ENCODE data around the gene FLT1.

DNA sequence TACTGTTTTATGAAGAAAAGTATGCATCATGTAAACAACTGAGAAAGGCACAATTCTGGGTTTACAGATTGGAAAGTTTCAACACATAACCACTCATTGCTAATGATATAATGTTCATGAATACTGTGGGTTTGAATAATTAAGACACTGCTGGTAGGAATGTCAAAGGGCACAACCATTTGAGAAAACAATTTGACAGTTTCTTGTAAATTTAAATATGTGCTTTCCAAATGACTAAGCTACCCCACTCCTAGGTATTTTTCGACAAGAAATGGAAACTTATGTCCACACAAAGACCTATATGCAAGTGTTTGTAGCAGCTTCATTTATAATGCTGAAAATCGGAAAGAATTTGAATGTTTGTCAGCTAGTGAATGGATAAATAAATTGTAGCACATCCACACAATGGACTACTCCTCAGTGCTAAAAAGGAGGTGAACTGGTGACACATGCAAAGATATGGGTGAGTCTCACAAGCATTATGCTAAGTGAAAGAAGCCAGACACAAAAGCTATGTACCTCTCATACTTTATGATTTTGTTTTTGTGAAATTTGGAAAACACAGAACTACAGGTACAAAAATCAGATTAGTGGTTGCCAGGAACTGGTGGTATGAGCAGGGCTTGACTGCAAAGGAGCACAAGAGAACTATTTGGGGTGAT is 44.8 kb upstream of the FLT1 start:
- no peak for TF ChIP-seq POLR2AphosphoS5 (IDR thresholded peaks at IDR 0.05; ENCODE audit: low read depth, low read length)
- TF ChIP-seq, protein P1, sequence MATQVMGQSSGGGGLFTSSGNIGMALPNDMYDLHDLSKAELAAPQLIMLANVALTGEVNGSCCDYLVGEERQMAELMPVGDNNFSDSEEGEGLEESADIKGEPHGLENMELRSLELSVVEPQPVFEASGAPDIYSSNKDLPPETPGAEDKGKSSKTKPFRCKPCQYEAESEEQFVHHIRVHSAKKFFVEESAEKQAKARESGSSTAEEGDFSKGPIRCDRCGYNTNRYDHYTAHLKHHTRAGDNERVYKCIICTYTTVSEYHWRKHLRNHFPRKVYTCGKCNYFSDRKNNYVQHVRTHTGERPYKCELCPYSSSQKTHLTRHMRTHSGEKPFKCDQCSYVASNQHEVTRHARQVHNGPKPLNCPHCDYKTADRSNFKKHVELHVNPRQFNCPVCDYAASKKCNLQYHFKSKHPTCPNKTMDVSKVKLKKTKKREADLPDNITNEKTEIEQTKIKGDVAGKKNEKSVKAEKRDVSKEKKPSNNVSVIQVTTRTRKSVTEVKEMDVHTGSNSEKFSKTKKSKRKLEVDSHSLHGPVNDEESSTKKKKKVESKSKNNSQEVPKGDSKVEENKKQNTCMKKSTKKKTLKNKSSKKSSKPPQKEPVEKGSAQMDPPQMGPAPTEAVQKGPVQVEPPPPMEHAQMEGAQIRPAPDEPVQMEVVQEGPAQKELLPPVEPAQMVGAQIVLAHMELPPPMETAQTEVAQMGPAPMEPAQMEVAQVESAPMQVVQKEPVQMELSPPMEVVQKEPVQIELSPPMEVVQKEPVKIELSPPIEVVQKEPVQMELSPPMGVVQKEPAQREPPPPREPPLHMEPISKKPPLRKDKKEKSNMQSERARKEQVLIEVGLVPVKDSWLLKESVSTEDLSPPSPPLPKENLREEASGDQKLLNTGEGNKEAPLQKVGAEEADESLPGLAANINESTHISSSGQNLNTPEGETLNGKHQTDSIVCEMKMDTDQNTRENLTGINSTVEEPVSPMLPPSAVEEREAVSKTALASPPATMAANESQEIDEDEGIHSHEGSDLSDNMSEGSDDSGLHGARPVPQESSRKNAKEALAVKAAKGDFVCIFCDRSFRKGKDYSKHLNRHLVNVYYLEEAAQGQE (IDR thresholded peaks at IDR 0.05; ENCODE audit: insufficient read depth in 1 of 2, low read depth in 2 of 2, low read length in 2 of 2): no peak
